Measurements from ENCODE around the gene NEK7.

The NEK7 gene

GRCh38 chr1:198228925-198229324, 72.1 kb downstream of the NEK7 start:
- no peak for DNase-seq
- TF ChIP-seq POLR2A (IDR thresholded peaks at IDR 0.05; ENCODE audit: low read length): no peak

GRCh38 chr1:198231779-198232178, 75.0 kb downstream of the NEK7 start:
- DNase-seq: no peak
- no peak for TF ChIP-seq POLR2A (IDR thresholded peaks at IDR 0.05; ENCODE audit: low read length)
- TF ChIP-seq GATA1 (IDR thresholded peaks at IDR 0.05; ENCODE audit: low read depth, low read length): no peak

GRCh38 chr1:198232378-198232777, 75.6 kb downstream of the NEK7 start:
- TF ChIP-seq GATA1 (IDR thresholded peaks at IDR 0.05; ENCODE audit: low read depth, low read length) (no peak), POLR2A (IDR thresholded peaks at IDR 0.05; ENCODE audit: low read length) (no peak)
- no peak for DNase-seq

GRCh38 chr1:198232940-198233675, 76.3 kb downstream of the NEK7 start:
- TF ChIP-seq GATA1 (IDR thresholded peaks at IDR 0.05; ENCODE audit: low read depth, low read length) (no peak), POLR2A (IDR thresholded peaks at IDR 0.05; ENCODE audit: low read length) (no peak)

GRCh38 chr1:198234520-198235251, 77.9 kb downstream of the NEK7 start:
- TF ChIP-seq POLR2A (IDR thresholded peaks at IDR 0.05; ENCODE audit: low read length): no peak
- TF ChIP-seq GATA1 (IDR thresholded peaks at IDR 0.05; ENCODE audit: low read depth, low read length): no peak
- no peak for DNase-seq

More at GRCh38 chr1:198232940-198233675, 76.3 kb downstream of the NEK7 start:
- no peak for DNase-seq

- TF ChIP-seq POLR2A (IDR thresholded peaks at IDR 0.05; ENCODE audit: low read length) (no peak), GATA1 (IDR thresholded peaks at IDR 0.05; ENCODE audit: low read depth, low read length) (no peak)
- no peak for DNase-seq
Measured at GRCh38 chr1:198238121-198238520, 81.3 kb downstream of the NEK7 start.

- TF ChIP-seq POLR2A (IDR thresholded peaks at IDR 0.05; ENCODE audit: low read length): no peak
- TF ChIP-seq GATA1 (IDR thresholded peaks at IDR 0.05; ENCODE audit: low read depth, low read length): no peak
- DNase-seq: no peak
Measured at GRCh38 chr1:198241553-198241952, 84.8 kb downstream of the NEK7 start.

GRCh38 chr1:198244772-198245171, 88.0 kb downstream of the NEK7 start:
- TF ChIP-seq GATA1 (IDR thresholded peaks at IDR 0.05; ENCODE audit: low read depth, low read length) (no peak), POLR2A (IDR thresholded peaks at IDR 0.05; ENCODE audit: low read length) (no peak)
- DNase-seq: no peak

- TF ChIP-seq POLR2A (IDR thresholded peaks at IDR 0.05; ENCODE audit: low read length) (no peak), GATA1 (IDR thresholded peaks at IDR 0.05; ENCODE audit: low read depth, low read length) (no peak)
Measured at GRCh38 chr1:198245379-198245778, 88.6 kb downstream of the NEK7 start.

GRCh38 chr1:198246337-198246736, 89.5 kb downstream of the NEK7 start:
- TF ChIP-seq GATA1 (IDR thresholded peaks at IDR 0.05; ENCODE audit: low read depth, low read length) (no peak), POLR2A (IDR thresholded peaks at IDR 0.05; ENCODE audit: low read length) (no peak)
- DNase-seq: no peak

More at GRCh38 chr1:198245379-198245778, 88.6 kb downstream of the NEK7 start:
- no peak for DNase-seq

- no peak for TF ChIP-seq POLR2A (IDR thresholded peaks at IDR 0.05; ENCODE audit: low read length)
- TF ChIP-seq GATA1 (IDR thresholded peaks at IDR 0.05; ENCODE audit: low read depth, low read length): no peak
Measured at GRCh38 chr1:198253259-198253658, 96.5 kb downstream of the NEK7 start.

GRCh38 chr1:198253668-198254067, 96.9 kb downstream of the NEK7 start:
- TF ChIP-seq GATA1 (IDR thresholded peaks at IDR 0.05; ENCODE audit: low read depth, low read length) (no peak), POLR2A (IDR thresholded peaks at IDR 0.05; ENCODE audit: low read length) (no peak)
- no peak for DNase-seq

More at GRCh38 chr1:198253259-198253658, 96.5 kb downstream of the NEK7 start:
- no peak for DNase-seq

- DNase-seq: no peak
- no peak for TF ChIP-seq POLR2A (IDR thresholded peaks at IDR 0.05; ENCODE audit: low read length)
- TF ChIP-seq GATA1 (IDR thresholded peaks at IDR 0.05; ENCODE audit: low read depth, low read length): no peak
Measured at GRCh38 chr1:198254521-198254920, 97.7 kb downstream of the NEK7 start.

- TF ChIP-seq GATA1 (IDR thresholded peaks at IDR 0.05; ENCODE audit: low read depth, low read length) (no peak), POLR2A (IDR thresholded peaks at IDR 0.05; ENCODE audit: low read length) (no peak)
Measured at GRCh38 chr1:198254948-198255347, 98.2 kb downstream of the NEK7 start.

GRCh38 chr1:198255784-198256183, 99.0 kb downstream of the NEK7 start:
- no peak for DNase-seq
- TF ChIP-seq GATA1 (IDR thresholded peaks at IDR 0.05; ENCODE audit: low read depth, low read length) (no peak), POLR2A (IDR thresholded peaks at IDR 0.05; ENCODE audit: low read length) (no peak)

More at GRCh38 chr1:198254948-198255347, 98.2 kb downstream of the NEK7 start:
- no peak for DNase-seq
